ENCODE results near the gene NRXN3.

DNA sequence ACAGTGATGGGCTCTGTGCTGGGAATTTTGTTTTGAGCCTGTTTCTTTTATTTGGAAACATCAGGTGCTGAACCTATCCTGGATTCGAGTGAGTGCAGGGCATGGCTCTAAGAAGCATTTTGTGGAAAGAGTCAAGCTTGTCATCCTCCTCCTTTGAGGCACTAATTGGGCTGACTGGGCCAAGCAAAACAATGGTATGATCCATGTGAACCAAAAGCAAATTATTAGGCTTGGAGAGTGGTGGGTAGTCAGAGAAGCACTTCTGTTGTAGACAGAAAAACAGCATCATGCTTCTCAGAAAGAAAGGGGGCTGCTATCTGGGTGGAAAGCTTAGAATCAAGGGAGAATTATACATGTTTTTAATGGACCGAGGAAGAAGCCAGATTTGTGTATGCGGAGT lies 1559.6 kb downstream of the NRXN3 start:
- no peak for TF ChIP-seq EZH2 (IDR thresholded peaks at IDR 0.05; ENCODE audit: borderline replicate concordance, low read length)
- TF ChIP-seq, protein P1, sequence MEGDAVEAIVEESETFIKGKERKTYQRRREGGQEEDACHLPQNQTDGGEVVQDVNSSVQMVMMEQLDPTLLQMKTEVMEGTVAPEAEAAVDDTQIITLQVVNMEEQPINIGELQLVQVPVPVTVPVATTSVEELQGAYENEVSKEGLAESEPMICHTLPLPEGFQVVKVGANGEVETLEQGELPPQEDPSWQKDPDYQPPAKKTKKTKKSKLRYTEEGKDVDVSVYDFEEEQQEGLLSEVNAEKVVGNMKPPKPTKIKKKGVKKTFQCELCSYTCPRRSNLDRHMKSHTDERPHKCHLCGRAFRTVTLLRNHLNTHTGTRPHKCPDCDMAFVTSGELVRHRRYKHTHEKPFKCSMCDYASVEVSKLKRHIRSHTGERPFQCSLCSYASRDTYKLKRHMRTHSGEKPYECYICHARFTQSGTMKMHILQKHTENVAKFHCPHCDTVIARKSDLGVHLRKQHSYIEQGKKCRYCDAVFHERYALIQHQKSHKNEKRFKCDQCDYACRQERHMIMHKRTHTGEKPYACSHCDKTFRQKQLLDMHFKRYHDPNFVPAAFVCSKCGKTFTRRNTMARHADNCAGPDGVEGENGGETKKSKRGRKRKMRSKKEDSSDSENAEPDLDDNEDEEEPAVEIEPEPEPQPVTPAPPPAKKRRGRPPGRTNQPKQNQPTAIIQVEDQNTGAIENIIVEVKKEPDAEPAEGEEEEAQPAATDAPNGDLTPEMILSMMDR (IDR thresholded peaks at IDR 0.05; ENCODE audit: low read length), result no peak

Measured in OCI-LY1 (cell line).